GM21526 (cell line): ENCODE measurements around the gene FRAS1.
"Not testable (repeated sequence)": the region's sequence is repeated elsewhere in the genome, so short reads cannot be mapped to it uniquely, and the experiment has no call there.

Experiments
- ATAC-seq: cut with Tn5 transposase; IDR thresholded peaks from one replicate; pipeline ENCODE4 v1.9.1; 2021; ENCODE audit warnings: moderate library complexity; ENCODE audit not compliant: unreplicated experiment, low FRiP score

FRAS1 gene

DNA sequence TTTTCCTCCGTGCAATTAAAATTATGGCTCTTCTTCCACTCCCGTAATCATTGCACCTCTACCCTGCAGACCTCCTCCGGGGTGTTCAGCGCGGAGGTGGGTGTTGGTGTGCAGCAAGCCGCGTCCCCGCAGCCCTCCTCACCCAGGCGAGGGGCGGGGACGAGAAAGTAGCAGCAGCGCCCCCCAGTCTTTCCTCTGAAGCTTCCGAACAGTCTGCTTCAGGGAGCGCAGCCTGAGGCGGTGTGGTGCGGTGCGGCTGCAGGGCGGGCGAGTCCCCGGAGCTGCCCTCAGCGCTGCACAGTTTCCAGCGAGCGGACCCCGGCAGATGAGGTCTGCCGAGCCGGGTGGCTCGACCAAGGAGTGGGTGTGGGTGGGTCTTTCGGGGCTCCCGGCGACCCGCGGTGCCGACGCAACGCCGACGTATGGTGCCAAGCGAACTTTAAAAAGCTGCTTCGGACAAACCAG lies at the start of gene FRAS1:
Gene FRAS1, plus strand, starts transcription at position 189 of the 465 bp plus-strand sequence. CDS start 687 bp downstream, outside the sequence.
- ATAC-seq = no peak

DNA sequence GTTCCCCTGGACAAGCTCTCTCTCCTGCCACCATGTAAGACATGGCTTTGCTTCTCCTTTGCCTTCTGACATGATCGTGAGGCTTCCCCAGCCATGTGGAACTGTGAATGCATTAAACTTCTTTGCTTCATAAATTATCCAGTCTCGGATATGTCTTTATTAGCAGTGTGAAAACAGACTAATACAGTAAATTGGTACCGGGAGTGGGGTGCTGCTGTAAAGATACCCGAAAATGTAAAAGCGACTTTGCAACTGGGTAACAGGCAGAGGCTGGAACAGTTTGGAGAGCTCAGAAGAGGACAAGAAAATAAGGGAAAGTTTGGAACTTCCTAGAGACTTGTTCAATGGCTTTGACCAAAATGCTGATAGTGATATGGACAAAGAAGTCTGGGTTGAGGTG lies 46.1 kb upstream of the FRAS1 start:
- ATAC-seq = not testable (repeated sequence)

- ATAC-seq = no peak
Measured at GRCh38 chr4:78014889-78015886, 41.9 kb upstream of the FRAS1 start.

DNA sequence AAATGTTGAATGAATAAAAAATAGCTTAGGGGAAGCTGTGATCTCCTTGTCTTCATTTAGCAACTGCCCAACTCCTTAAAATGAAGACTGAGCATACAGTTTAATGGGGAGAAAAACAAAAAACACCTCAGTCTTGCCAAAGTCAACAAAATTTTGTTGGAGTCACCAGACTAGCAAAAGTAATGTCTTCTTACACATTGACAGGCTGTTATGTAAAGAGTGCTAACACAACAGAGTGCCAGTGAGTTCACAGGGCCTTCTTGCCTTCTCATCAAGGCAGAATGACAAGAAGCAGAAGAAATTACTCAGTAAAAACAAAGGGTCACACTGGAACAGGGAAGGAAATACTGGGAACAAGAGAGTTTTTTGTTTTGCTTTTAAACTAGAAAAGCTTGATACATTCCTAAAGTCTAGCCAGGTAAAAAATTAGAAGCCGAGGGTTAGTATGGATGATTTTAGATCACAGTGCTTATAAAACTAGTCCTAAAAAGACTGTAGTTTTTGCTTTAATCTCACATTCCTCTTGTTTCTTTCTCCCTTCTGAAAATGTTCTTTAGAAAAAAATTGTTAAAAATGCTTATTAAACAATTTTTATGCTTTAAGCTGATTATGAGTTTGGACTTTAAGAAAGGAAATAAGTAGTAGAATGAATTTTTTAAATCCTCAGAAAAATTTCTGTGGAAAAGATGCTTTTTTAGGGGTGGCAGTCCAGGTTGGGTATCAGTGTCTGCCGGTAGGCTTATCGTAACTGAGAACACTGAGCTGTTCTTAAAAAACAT lies 38.7 kb upstream of the FRAS1 start:
- ATAC-seq = no peak

- ATAC-seq = no peak
Measured at GRCh38 chr4:78019414-78019813, 37.7 kb upstream of the FRAS1 start.

DNA sequence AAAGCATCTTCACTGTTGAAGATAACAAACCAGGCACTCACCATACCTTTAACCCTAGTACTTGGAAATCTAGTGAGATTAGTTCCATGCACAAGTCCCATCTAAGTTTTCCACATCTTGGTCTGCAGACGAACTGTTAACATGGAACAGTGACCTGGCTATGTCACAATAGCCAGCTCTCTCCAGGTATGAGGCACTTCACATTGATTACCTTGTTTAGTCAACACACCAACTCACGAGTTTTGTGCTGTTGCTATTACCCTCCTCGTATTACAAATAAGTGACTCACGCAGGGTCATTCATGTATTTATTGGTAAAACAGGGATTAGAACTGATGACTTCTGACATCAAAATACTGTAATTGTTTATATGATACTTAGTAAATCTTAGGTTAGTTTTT lies 36.4 kb upstream of the FRAS1 start:
- no peak for ATAC-seq

DNA sequence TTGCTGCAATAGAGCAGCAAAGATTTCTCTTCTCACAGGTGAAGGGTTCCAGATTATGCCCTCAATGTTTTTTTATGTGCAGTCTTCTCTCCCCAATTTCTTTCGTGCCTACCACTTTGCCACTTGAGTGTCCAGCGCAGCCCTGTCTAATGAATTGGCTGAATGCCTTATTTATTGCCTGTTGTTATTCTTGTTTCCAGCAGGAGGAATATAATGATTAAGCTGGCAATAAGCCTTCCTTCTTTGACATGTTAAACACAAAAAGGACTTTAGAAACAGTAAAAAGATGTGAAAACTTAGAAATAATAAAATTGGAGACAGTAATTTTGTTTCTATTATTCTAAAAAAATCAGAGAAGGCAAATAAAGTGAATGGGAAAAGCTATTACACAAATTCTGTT lies 34.6 kb upstream of the FRAS1 start:
- no peak for ATAC-seq

DNA sequence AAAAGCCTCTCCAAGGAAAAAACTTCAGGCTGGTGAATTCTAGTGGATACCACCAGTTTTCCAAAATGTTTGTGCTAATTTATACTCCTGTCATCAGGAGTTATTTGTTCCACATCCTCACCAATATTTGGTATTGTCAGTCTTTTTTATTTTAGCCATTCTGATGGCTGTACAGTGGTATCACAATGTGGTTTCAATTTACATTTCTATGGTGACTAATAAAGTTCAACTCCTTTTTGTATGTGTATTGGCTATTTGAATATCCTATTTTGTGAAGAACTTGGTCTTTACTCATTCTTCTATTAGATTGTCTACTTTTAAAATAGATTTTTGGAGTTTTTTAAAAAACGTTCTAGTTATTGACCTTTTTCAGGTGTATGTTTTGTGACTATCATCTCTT lies 33.0 kb upstream of the FRAS1 start:
- no peak for ATAC-seq

- ATAC-seq = no peak
Measured at GRCh38 chr4:78024576-78025091, 32.5 kb upstream of the FRAS1 start.

- no peak for ATAC-seq
Measured at GRCh38 chr4:78031417-78031950, 25.6 kb upstream of the FRAS1 start.

DNA sequence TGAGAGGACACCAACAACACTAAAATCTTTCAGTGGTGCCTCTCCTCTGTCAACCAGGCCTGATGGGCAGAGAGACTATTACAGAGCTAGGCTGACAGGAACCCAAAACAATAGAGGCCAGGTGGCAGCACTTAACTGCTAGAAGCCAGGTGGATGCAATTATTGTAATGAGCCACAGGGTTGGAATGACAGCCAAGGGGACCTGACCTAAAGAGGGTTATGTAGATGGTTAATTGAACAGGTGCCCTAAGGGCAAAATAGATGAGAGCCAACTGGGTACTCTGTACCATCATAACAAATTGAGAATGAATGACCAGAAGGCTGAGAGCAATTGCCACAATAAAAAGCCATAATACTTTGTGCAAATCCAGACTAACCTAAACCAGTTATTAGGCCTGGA lies 24.7 kb upstream of the FRAS1 start:
- ATAC-seq = no peak

DNA sequence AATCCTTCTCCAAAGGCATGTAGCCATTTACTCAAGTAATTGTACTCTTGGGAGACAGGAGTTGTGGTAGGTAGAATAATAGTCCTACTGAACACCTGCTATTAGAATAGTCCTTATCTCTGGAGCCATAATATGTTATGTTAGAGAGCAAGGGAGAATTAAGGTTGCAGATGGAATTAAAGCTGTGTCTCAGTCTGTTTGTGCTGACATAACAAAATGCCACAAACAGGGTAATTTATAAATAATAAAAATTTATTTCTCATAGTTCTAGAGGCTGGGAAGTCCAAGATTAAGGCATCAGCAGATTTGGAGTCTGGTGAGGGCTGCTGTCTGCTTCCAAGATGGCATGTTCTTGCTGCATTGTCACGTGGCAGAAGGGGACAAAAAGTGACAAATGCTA lies 24.2 kb upstream of the FRAS1 start:
- ATAC-seq = no peak

DNA sequence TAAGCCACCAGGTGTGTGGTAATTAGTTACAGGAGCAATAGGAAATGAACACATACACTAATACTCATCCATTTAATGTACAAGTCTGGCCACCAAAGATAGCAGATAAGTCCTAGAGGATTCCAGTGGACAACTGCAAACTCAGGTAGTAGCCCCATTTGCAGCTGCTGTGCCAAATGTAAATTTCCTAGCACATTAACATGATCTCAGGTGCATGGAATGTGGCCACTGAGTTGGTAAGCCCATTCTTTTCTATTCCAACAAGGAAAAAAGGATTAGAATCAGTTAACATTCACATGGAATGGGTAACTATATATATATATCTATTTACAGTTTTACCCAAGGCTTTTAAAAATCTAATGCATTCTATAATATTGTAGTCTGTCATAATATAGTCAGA lies 23.3 kb upstream of the FRAS1 start:
- no peak for ATAC-seq

GRCh38 chr4:78038704-78039103 lies 18.4 kb upstream of the FRAS1 start:
- ATAC-seq = no peak

GRCh38 chr4:78039678-78040077 lies 17.4 kb upstream of the FRAS1 start:
- no peak for ATAC-seq

DNA sequence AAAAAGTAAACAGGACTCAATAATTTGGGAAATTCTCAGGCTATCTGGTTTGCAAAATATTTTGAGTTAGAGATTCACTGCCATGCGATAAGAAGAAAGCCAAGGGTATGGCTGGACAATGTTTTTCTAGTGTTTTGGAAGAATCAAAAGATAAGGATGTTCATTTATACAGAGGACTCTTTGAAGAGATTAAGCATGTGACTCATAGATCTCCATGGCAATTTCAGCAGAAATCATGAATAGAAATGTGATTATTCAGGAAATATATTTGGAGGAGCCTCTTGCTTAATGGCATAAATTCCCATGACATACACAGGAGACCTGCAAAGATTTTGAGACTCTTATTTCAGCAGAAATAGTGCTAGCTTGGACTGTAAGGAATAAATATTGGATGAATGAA lies 16.7 kb upstream of the FRAS1 start:
- no peak for ATAC-seq

DNA sequence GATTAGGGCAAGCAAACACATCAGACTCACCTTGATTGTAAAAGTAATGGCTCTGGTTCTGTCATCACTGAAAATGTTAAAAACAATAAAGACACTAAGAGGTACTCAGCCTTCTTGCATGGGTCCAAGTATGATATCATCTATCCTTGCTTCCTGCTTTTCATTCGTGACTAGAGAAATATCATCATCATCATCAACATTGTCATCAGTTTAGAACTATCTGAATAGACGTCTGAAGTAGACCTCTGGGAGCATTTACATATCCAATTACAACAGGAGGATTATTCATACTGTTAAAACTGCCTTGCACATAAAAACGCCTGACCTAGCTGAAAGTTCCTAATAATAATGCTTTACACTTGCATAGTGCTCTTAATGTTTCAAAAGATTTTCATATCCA lies 9.8 kb upstream of the FRAS1 start:
- no peak for ATAC-seq

- ATAC-seq = peak; percentile 62
Measured at GRCh38 chr4:78056265-78057129, 626 bp upstream of the FRAS1 start.

- no peak for ATAC-seq
Measured at GRCh38 chr4:78057600-78058550, 752 bp downstream of the FRAS1 start.
